ENCODE measurements around the gene C10orf67.
"Not testable (repeated sequence)": the region's sequence is repeated elsewhere in the genome, so short reads cannot be mapped to it uniquely, and the experiment has no call there.

The C10orf67 gene

DNA sequence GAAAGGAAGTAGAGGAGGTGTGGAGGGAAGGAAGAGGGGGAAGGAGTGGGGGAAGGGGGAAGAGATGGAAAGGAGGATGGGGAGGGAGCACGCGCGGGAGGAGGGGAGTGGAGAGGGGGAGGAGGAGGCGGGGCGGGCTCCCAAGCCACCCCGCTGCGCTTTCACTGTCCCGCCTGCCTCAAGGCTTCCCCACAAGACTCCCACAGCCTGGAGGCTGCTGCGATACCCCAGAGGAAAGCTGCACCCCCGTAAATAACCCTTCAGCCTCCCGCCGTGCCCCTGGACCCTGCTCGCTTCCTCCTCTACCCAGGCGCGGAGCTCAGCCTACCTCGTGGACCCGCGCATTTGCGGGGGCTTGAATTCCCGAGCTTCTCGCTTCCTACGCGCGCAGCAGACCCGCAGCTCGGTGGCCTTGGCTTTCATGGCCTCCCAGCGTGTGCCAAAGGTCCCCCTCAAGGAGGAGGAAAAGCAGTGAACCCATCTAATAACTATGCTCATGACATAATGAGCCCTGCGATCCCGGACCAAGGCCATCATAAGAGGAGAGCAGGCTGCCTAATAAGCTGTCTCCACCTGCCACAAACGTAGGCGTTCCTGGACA is at the start of gene C10orf67:
C10orf67 (minus strand) TSS at position 557 of the 601 bp plus-strand sequence; CDS start at position 534, 23 bp downstream.
- no peak for FAIRE-seq
- TF ChIP-seq, protein P1, sequence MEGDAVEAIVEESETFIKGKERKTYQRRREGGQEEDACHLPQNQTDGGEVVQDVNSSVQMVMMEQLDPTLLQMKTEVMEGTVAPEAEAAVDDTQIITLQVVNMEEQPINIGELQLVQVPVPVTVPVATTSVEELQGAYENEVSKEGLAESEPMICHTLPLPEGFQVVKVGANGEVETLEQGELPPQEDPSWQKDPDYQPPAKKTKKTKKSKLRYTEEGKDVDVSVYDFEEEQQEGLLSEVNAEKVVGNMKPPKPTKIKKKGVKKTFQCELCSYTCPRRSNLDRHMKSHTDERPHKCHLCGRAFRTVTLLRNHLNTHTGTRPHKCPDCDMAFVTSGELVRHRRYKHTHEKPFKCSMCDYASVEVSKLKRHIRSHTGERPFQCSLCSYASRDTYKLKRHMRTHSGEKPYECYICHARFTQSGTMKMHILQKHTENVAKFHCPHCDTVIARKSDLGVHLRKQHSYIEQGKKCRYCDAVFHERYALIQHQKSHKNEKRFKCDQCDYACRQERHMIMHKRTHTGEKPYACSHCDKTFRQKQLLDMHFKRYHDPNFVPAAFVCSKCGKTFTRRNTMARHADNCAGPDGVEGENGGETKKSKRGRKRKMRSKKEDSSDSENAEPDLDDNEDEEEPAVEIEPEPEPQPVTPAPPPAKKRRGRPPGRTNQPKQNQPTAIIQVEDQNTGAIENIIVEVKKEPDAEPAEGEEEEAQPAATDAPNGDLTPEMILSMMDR (IDR thresholded peaks at IDR 0.05; ENCODE audit: insufficient read depth, missing control alignments), result no peak
- peak; percentile 25 for DNase-seq (ENCODE audit: insufficient read length, low spot score)

DNA sequence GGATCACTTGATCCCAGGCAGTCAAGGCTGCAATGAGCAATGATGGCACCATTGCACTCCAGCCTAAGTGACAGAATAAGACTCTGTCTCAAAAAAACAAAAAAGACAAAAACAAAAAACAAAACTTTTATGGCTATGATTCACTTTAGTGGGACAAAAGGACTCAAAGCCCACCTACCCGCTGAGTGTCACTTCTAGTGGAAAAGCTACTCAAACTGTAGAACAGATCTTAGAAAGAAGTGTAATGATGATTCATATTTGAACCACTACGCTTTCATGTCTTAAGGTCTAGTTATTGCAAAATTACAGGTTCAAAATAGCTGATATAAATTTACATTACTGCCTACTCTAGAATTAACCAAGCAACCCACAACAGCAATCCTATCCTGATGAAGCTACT is 47.2 kb upstream of the C10orf67 start:
- TF ChIP-seq, protein P1 (IDR thresholded peaks at IDR 0.05; ENCODE audit: insufficient read depth, missing control alignments), result no peak
- no peak for DNase-seq (ENCODE audit: insufficient read length, low spot score)
- no peak for FAIRE-seq

DNA sequence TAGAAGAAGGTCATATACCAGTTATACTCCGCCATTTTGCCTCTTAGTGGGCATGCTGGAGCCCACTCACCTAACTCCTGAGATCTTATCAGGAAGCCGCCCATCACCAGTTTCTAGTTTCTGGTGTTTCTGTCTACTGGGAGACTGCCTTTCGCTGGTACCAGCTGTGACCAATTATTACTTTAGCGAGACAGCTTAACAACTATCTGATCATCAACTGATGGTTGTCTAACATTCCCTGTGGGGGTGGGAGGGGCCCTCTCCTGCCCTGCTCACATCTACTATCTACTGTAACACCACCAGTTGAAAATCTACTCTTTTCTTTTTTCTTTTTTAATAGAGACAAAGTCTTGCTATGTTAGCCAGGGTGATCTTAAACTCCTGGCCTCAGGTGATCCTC is 46.2 kb upstream of the C10orf67 start:
- DNase-seq (ENCODE audit: insufficient read length, low spot score) (no peak), FAIRE-seq (no peak)
- TF ChIP-seq, protein P1 (IDR thresholded peaks at IDR 0.05; ENCODE audit: insufficient read depth, missing control alignments), result no peak

DNA sequence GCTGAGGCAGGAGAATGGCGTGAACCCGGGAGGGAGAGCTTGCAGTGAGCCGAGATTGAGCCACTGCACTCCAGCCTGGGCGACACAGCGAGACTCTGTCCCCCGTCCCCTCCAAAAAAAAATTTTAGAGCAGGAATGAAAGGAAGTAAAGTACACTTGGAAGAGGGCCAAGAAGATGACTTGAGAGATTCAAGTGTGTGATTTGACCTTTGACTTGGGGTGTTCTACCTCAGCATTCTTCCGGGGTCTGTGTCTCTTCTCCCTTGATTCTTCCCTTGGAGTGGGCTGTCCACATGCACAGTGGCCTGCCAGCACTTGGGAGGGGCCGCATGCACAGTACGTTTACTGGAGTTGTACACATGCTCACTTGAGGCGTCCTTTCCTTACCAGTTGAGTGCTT is 45.8 kb upstream of the C10orf67 start:
- FAIRE-seq; DNase-seq (ENCODE audit: insufficient read length, low spot score): not testable (repeated sequence)

DNA sequence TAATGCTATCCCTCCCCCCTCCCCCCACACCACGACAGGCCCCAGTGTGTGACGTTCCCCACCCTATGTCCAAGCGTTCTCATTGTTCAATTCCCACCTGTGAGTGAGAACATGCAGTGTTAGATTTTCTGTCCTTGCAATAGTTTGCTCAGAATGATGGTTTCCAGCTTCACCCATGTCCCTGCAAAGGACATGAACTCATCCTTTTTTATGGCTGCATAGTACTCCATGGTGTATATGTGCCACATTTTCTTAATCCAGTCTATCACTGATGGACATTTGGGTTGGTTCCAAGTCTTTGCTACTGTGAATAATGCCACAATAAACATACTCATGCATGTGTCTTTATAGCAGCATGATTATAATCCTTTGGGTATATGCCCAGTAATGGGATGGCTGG is 42.9 kb upstream of the C10orf67 start:
- not testable (repeated sequence) for DNase-seq (ENCODE audit: insufficient read length, low spot score); FAIRE-seq

DNA sequence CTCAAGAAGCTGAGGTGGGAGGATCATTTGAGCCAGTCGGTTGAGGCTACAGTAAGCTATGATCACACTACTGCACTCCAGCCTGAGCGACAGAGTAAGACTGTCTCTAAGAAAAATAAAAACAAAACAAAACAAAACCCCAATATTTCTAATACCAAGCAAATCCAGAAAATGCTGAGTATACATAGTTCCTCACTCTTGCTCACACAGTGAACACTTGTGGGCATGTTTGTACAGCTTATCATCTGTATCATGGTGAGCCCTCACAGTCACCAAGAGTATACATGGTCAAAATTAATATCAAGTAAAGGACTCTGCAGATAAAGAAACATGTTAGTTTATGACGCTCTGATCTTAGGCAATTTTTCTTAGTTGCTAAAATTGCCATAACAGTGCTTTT is 41.5 kb upstream of the C10orf67 start:
- TF ChIP-seq, protein P1 (IDR thresholded peaks at IDR 0.05; ENCODE audit: insufficient read depth, missing control alignments), result no peak
- FAIRE-seq (no peak), DNase-seq (ENCODE audit: insufficient read length, low spot score) (no peak)

DNA sequence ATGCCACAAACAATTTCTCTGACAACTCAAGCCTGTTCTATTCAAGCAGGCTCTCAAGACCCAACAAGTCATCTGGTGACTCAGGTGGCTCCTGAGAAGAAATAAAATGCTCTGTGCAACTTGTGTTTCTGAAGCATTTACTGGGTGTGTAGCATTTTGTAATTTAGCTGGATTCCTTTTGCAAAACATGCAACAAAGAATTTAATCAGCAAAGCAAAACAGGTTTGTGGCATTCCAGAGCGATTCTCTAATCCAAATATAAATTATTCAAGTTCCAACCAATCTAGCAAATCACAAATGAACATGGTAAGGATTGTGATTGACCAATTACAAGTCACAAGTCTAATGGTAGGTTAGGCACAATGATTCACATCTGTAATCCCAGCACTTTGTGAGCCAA is 39.8 kb upstream of the C10orf67 start:
- FAIRE-seq, result no peak
- TF ChIP-seq, protein P1 (IDR thresholded peaks at IDR 0.05; ENCODE audit: insufficient read depth, missing control alignments), result no peak
- no peak for DNase-seq (ENCODE audit: insufficient read length, low spot score)

DNA sequence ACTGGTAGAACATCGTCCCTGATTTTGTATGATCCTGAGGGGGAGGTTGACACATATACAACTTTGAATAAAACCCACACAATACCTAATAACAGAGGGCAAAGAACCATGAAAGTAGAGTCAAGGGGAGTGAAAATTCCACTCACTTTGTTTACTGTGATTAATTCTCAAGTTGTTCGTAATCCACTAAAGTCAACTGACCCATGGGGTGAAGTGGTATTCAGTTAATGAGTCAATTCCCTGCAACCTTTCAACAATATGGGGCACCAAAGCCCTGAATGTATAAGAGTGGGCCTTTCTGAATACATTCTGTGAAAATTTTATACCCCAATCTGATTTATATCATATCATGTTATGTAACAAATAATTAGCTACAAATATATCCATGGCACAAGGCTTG is 39.0 kb upstream of the C10orf67 start:
- no peak for FAIRE-seq

More for the DNA sequence above, 39.0 kb upstream of the C10orf67 start:
- no peak for DNase-seq (ENCODE audit: insufficient read length, low spot score)
- TF ChIP-seq, protein P1 (IDR thresholded peaks at IDR 0.05; ENCODE audit: insufficient read depth, missing control alignments), result no peak
